ENCODE results near the gene DCHS2. TPM values are rescaled to one million over a fixed set of nuclear protein-coding genes. Genes with fewer than 3 reads are reported as not detected.

Gene DCHS2
- total RNA-seq, 1 donor from 2014 or later = not detected

DNA sequence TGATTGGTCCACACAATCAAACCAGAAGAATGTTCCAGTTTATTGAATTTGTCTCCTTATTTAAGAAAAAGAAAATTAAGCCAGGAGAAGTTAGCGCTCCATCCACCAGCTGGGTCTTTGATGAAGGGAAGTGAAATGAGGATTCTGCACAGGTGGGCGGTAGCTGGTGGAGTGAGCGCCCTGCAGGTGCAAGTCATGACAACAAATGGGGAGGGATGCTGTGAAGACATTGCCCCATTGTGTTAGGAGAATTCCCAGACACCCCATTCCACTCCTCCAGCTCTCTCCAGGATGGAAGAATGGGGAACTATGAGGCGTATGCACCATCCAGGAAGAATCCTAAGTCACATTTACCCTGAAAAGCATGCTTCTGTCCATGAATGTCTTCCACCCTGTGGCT lies 35.7 kb upstream of the DCHS2 start:
- Histone ChIP-seq H3K4me3 (ENCODE audit: low read depth, low read length) (no peak overlapping the region), H3K36me3 (ENCODE audit: control insufficient read depth, insufficient read depth, low read length) (no peaks in the 10 kb centered on the region), H3K27me3 (ENCODE audit: control insufficient read depth, insufficient read depth, low read length) (no peaks in the 10 kb centered on the region)
- FAIRE-seq = no peak
- TF ChIP-seq, protein P1, sequence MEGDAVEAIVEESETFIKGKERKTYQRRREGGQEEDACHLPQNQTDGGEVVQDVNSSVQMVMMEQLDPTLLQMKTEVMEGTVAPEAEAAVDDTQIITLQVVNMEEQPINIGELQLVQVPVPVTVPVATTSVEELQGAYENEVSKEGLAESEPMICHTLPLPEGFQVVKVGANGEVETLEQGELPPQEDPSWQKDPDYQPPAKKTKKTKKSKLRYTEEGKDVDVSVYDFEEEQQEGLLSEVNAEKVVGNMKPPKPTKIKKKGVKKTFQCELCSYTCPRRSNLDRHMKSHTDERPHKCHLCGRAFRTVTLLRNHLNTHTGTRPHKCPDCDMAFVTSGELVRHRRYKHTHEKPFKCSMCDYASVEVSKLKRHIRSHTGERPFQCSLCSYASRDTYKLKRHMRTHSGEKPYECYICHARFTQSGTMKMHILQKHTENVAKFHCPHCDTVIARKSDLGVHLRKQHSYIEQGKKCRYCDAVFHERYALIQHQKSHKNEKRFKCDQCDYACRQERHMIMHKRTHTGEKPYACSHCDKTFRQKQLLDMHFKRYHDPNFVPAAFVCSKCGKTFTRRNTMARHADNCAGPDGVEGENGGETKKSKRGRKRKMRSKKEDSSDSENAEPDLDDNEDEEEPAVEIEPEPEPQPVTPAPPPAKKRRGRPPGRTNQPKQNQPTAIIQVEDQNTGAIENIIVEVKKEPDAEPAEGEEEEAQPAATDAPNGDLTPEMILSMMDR (IDR thresholded peaks at IDR 0.05; ENCODE audit: insufficient read depth, low read length, severe bottlenecking) = no peak
- no peak for DNase-seq (ENCODE audit: low read depth)

DNA sequence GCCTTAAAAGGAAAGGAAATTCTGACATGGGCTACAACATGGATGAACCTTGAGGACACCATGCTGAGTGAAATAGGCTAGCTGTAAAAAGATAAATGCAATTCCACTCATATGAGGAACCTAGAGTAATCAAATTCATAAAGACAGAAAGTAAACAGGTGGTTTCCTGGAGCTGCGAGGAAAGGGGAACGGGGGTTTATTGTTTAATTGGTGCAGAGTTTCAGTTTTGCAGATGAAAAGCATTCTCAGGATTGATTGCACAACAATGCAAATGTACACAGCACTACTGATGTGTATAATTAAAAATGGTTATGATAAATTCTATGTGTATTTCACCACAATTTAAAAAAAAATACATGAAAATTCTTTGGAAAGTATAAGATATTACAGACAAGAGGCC lies 34.6 kb upstream of the DCHS2 start:
- Histone ChIP-seq H3K27me3 (ENCODE audit: control insufficient read depth, insufficient read depth, low read length) (no peaks in the 10 kb centered on the region), H3K36me3 (ENCODE audit: control insufficient read depth, insufficient read depth, low read length) (no peaks in the 10 kb centered on the region), H3K4me3 (ENCODE audit: low read depth, low read length) (no peak overlapping the region)
- FAIRE-seq (no peak), DNase-seq (ENCODE audit: low read depth) (no peak)
- TF ChIP-seq, protein P1 (IDR thresholded peaks at IDR 0.05; ENCODE audit: insufficient read depth, low read length, severe bottlenecking) = no peak

DNA sequence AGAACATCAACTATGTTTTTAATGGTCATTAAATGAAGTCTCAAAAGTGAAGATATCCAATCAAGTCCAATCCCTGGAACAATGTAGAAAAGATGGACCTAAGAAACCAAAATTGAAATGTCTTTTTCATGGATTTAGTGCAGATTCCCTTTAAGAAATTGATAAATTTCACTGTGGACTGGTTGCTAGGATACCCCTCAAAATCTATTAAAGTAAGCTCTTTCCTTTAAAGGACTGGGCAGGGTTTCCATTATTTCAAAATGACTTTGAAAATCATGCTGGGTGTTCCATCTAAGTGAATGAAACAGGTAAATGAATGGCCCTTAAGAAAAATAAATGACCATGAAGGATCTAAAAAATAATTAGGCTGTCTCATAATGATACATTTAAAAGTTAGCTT lies 30.0 kb upstream of the DCHS2 start:
- FAIRE-seq (no peak), DNase-seq (ENCODE audit: low read depth) (no peak)
- Histone ChIP-seq H3K27me3 (ENCODE audit: control insufficient read depth, insufficient read depth, low read length) (peaks cover 1% of the 10 kb centered on the region), H3K36me3 (ENCODE audit: control insufficient read depth, insufficient read depth, low read length) (no peaks in the 10 kb centered on the region), H3K4me3 (ENCODE audit: low read depth, low read length) (no peak overlapping the region)
- TF ChIP-seq, protein P1 (IDR thresholded peaks at IDR 0.05; ENCODE audit: insufficient read depth, low read length, severe bottlenecking) = no peak

DNA sequence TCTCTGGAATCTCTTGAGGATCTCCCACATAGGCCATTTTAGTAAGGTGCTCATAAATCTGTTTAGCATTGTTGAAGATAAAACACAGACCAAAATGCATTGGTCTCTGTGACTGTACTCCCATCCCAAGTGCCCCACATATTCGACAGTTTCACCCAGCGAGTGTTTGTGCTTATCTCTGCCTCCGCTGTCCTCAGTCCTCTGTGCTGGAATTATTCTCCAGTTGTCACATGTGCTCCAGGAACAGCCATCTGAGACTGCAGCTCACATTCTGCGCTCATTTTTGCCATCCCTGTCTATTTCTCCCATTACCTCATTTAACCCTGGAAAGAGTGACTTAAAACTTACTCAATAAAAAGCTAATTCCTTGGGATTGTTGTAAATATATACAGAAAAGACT lies 27.6 kb upstream of the DCHS2 start:
- TF ChIP-seq, protein P1 (IDR thresholded peaks at IDR 0.05; ENCODE audit: insufficient read depth, low read length, severe bottlenecking) = no peak
- DNase-seq (ENCODE audit: low read depth) (no peak), FAIRE-seq (no peak)
- Histone ChIP-seq H3K27me3 (ENCODE audit: control insufficient read depth, insufficient read depth, low read length) (peaks cover 1% of the 10 kb centered on the region), H3K4me3 (ENCODE audit: low read depth, low read length) (no peak overlapping the region), H3K36me3 (ENCODE audit: control insufficient read depth, insufficient read depth, low read length) (no peaks in the 10 kb centered on the region)

DNA sequence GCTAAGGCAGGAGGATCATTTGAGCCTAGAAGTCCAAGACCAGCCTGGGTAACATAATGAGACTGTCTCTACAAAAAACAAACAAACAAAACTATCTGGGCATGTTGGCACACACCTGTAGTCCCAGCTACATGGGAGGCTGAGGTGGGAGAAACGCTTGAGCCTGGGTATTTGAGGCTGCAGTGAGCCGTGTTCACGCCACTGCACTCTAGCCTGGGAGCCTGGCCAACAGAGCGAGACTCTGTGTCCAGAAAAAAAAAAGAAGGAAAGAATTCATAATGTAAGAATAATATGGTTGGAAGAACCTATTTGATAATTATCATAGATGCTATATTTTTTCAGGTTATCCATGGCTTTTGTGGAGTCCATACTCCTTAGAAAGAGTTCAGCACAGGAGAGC lies 26.0 kb upstream of the DCHS2 start:
- Histone ChIP-seq H3K4me3 (ENCODE audit: low read depth, low read length) (no peak overlapping the region), H3K36me3 (ENCODE audit: control insufficient read depth, insufficient read depth, low read length) (no peaks in the 10 kb centered on the region), H3K27me3 (ENCODE audit: control insufficient read depth, insufficient read depth, low read length) (peaks cover 1% of the 10 kb centered on the region)
- no peak for DNase-seq (ENCODE audit: low read depth)
- TF ChIP-seq, protein P1 (IDR thresholded peaks at IDR 0.05; ENCODE audit: insufficient read depth, low read length, severe bottlenecking) = no peak
- FAIRE-seq = no peak

DNA sequence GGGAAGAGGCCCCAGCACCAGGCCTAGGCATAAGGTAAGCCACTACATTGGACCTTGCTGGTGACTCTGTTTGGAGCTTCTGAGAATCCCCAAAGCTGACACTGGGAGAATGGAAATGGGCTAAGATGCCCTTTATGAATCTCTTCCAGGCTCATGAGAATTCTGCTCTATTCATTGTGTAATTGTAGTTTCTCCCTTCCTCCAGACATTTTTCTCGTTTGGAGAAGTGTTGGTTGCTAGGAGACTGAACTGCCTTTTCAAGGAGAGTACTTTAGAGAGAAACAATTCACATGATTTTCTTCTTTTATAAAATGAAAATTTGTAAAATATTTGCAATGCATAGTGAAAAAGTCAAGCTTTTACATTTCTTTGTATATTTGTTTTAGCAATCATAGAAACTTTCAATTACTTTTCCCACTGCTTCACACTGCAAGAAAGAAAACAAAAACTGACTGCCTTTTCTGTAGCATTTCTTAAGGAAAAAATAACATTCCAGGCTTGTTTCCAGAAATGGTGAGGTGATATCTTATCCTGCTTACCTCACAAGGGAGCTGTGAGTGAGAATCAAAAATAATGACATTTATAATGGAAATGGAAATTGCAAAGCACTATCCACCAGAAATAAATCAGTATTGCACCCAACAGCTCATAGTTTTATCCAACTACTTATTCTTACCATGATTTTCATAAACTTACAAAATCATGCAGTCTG lies 24.9 kb upstream of the DCHS2 start:
- FAIRE-seq (no peak), DNase-seq (ENCODE audit: low read depth) (no peak)
- TF ChIP-seq, protein P1 (IDR thresholded peaks at IDR 0.05; ENCODE audit: insufficient read depth, low read length, severe bottlenecking) = no peak
- Histone ChIP-seq H3K27me3 (ENCODE audit: control insufficient read depth, insufficient read depth, low read length) (peaks cover 1% of the 10 kb centered on the region), H3K36me3 (ENCODE audit: control insufficient read depth, insufficient read depth, low read length) (no peaks in the 10 kb centered on the region), H3K4me3 (ENCODE audit: low read depth, low read length) (no peak overlapping the region)
